Omental fat pad (tissue), 4 donors: ENCODE results near the gene THEM4. TPM values are rescaled to one million over a fixed set of nuclear protein-coding genes. Genes with fewer than 3 reads are reported as not detected.

Experiments used
- ATAC-seq: fragments of 150-250 bp; one replicate; pipeline ENCODE4 v1.9.1; 2016; ENCODE audit warnings: mild to moderate bottlenecking, moderate library complexity; ENCODE audit not compliant: low FRiP score
- DNase-seq: peaks from one replicate; pipeline ENCODE4 v3.0.0-alpha.2; 2019; ENCODE audit warnings: low spot score
- total RNA-seq, 4 donors: library from RNA; depleted of rRNA; stranded (reverse); fragments of >200 nt; gene quantifications; one replicate each; pipeline ENCODE4 v1.1.0, GENCODE V29; 2016
- TF ChIP-seq, protein P1 (sequence below), 3 donors: fragments of 450-650 bp; IDR thresholded peaks; one replicate each; pipeline ENCODE4 v1.5.1; 2016 to 2017; ENCODE audit warnings: antibody characterized with exemption in 3 of 3, mild to moderate bottlenecking in 3 of 3, moderate library complexity in 2 of 3

The THEM4 gene
- total RNA-seq, 4 donors from 2014 or later: 17.3 to 29.3 (median 21.8) TPM

DNA sequence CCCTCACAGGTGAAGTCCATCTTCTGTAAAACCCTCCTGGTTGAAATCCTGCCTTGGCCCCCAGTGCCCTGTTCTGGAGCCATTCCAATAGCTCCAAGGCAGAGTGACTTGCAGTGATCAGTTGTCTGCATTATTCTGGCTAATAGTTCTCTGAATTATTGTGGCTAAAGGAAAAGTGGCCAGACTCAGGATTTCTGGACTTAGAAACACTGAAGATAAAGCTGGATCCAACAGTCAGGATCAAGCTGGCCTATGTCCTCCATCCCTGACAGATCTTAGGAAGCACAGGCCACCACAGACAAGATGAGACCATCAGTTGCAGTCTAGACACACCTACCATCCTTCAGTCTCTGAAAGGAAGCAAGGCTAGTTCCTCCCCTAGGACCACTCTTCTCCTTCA lies 68.9 kb downstream of the THEM4 start:
- TF ChIP-seq, protein P1, sequence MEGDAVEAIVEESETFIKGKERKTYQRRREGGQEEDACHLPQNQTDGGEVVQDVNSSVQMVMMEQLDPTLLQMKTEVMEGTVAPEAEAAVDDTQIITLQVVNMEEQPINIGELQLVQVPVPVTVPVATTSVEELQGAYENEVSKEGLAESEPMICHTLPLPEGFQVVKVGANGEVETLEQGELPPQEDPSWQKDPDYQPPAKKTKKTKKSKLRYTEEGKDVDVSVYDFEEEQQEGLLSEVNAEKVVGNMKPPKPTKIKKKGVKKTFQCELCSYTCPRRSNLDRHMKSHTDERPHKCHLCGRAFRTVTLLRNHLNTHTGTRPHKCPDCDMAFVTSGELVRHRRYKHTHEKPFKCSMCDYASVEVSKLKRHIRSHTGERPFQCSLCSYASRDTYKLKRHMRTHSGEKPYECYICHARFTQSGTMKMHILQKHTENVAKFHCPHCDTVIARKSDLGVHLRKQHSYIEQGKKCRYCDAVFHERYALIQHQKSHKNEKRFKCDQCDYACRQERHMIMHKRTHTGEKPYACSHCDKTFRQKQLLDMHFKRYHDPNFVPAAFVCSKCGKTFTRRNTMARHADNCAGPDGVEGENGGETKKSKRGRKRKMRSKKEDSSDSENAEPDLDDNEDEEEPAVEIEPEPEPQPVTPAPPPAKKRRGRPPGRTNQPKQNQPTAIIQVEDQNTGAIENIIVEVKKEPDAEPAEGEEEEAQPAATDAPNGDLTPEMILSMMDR (IDR thresholded peaks at IDR 0.05): no peak
- DNase-seq (no peak), ATAC-seq (no peak)

DNA sequence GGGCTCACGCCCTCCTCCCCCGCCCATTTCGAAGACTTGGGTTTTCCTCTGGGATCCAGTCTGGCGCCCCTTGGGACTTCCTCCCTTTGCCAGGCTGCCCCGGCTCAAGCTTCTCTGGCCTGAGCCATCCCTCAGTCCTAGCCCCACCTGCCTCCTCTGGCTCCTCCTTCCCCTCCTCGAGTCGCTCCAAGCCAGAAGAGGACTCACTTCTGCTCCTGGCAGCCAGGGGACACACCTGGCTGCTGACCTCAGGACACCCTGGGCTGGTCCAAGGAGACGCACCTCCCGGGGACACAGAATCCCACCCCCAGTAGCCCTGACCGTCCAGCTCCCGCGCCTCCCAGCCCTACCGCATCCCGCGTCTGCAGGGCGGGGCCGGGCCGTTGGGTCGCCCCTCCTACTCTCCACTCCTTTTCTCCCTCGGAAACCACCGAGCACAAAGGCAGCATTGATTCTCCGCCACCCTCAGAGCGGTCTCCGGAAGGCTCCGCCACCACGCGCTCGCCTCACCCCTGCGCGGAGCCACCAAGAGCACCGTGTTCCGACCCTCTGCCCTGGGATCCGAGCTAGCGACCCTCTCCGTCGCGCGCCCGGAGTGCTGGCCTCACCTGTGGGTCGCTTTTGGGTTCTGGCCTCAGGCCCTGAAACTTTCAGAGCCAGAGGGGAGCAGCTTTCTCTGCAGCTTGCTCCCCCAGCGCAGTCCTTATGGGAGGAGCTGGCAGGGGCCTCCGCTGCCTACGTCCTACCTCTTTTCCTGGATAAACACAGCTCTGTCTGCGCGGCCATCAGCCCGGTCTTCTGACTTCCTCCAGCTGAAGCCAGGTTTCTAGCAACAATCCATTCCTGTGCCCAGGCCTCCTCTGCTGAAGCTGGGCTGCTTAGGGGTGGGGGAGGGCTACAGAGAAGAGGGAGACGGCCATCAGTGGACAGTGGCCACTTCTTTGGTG lies 69.6 kb downstream of the THEM4 start, which contains the start of gene C2CD4D:
Gene C2CD4D (minus strand): TSS at position 364 of the 947 bp plus-strand sequence. CDS start 831 bp downstream, outside the sequence.
- TF ChIP-seq, protein P1 (IDR thresholded peaks at IDR 0.05): no peak
- ATAC-seq (peak; percentile 69), DNase-seq (no peak)

DNA sequence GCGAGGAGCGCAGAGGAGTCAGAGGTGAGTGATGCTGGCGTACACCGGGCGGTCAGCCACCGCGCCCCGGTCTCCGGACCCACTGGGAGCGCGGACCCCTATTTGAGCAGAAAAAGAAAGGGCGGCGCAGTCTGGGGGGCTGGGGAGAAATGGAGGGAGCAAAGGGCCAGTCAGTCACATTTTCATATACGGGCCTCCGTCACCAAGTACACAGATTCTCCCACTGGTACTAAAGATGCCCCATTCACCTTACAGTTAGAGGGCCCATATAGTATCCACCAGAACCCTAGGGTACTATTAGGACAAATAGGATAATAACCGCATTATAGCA lies 70.3 kb downstream of the THEM4 start:
- TF ChIP-seq, protein P1 (IDR thresholded peaks at IDR 0.05): no peak
- ATAC-seq: peak; percentile 18
- DNase-seq: no peak

DNA sequence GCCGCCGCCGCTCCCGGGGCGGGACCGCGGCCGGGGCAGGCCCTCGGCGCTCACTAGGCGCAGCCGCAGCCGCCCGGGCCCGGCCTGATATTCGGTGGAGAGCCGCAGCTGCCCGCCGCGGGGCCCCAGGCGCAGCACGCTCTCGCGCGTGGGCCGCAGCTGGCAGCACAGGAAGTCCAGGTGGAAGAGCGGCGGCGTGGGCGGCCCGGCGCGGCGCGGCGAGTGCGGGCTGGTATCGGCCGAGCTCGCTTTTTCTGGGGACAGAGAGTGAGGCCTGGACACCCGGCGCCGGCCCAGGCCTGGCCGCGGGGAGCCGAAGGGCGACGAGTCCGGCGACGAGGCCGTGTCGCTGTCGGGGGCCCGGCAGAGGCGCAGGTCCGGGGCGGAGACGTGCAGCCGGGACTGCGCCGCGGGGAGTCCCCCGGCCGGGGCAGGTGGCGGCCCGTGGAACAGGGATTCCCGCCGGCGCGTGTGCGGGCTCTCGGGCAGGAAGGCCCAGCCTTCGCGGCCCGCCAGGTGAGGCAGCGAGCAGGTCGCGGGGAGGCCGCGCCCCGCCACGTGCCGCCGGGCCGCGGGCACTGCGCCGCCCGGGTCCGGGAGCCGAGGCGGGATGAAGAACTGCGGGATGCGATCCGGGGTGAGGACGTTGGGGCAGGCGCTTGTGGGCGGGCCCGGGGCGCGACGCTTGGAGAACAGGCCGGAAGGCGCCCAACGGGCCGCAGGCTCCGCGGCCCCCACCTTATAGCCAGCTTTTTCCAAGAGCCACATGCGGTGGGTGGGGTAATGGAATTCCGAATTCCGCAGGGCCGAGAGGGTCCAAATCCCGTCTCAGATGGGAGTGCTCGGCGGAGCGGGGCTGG lies 70.9 kb downstream of the THEM4 start:
- ATAC-seq (peak; percentile 38), DNase-seq (no peak)
- TF ChIP-seq, protein P1 (IDR thresholded peaks at IDR 0.05): no peak

DNA sequence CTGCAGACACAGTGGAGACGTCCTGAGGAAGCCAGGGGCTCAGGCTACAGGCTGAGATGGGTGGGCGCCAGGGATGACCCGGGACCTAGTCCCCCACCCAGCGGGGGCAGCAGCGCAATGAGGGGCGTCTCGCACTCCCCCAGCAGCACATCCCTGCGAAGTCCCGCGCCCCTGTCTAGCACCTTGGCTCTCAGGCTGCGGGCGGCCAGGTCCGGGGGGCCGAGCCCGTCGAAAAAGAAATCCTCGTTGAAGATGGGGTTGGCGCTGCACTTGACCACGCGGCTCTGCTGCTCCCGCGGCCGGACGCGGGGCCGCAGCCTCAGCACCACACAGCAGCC lies 71.5 kb downstream of the THEM4 start:
- DNase-seq: no peak
- no peak for ATAC-seq
- TF ChIP-seq, protein P1 (IDR thresholded peaks at IDR 0.05): no peak

DNA sequence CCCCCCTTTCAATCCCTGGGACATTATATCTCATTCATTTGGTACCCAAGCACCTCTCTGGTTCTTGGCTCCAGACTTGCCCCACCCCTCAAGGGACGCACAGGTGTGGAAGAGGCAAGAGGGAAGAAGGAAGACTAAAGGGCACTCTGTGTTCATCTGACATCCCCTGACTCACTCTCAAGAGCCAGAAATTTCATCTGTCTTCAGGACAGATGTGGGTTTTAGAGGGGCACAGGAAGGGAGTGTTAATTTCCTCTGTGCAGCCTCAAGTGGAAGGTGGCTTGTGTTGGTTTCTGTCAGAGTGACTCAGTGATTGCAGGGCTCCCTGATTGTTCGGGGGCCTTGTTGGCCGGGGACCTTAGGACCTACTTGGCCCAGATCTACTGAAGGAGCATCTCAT lies 72.1 kb downstream of the THEM4 start:
- ATAC-seq: no peak
- TF ChIP-seq, protein P1 (IDR thresholded peaks at IDR 0.05): no peak
- no peak for DNase-seq
